Measurements from ENCODE around the gene PTPRM.

DNA sequence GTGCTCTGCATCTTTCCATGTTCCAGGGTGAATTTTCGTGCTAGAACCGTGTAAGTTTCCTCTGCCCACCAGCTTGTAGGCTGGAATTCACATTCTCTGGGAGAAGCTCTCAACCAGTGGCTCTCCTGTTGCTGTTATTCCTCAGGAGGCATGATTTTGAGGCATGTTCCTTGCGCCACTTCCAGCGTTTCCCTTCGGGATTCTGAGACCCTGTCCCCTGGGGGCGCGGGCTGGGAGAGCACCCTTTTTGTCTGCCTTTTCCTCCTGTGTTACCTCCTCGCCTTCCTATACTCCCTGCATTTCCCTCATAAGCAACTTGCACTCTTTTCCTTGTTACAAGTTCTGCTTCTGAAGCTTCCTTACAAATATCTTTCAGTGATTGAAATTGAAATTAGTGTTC is 156.4 kb downstream of the PTPRM start:
- no peak for TF ChIP-seq ZNF274 (IDR thresholded peaks at IDR 0.05; ENCODE audit: low read depth, low read length)
- TF ChIP-seq SUZ12 (IDR thresholded peaks at IDR 0.05; ENCODE audit: extremely low read depth, insufficient read depth, insufficient read length), result no peak
- TF ChIP-seq YY1 (IDR thresholded peaks at IDR 0.05; ENCODE audit: insufficient read depth, insufficient read length), result no peak
